Skin of body (tissue), 2 donors: ENCODE data around the gene C10orf105. TPM values are rescaled to one million over a fixed set of nuclear protein-coding genes. Genes with fewer than 3 reads are reported as not detected.

ENCODE experiments used
- DNase-seq: peaks from one replicate; lab custom pipeline; 2025; lab: John Stamatoyannopoulos, UW
- total RNA-seq: library from RNA; depleted of rRNA; stranded (reverse); fragments of >200 nt; gene quantifications from one replicate; pipeline ENCODE4 v1.2.3, GENCODE V29; 2014

C10orf105 gene
- total RNA-seq, 1 donor from 2014 or later, result under 0.01 TPM

- no peak for DNase-seq
These were observed 2.5 kb downstream of the C10orf105 start for GRCh38 chr10:71717056-71717455.

- DNase-seq, result no peak
These were observed 3.2 kb downstream of the C10orf105 start for GRCh38 chr10:71716426-71716825.

GRCh38 chr10:71715860-71716259 lies 3.7 kb downstream of the C10orf105 start:
- DNase-seq, result no peak

GRCh38 chr10:71715026-71715425 lies 4.6 kb downstream of the C10orf105 start:
- DNase-seq, result no peak

GRCh38 chr10:71714592-71714991 lies 5.0 kb downstream of the C10orf105 start:
- DNase-seq, result no peak

- no peak for DNase-seq
These were observed 5.6 kb downstream of the C10orf105 start for GRCh38 chr10:71714031-71714410.

- DNase-seq, result peak; percentile 79
These were observed 6.2 kb downstream of the C10orf105 start for GRCh38 chr10:71713135-71714030.

- no peak for DNase-seq
These were observed 6.9 kb downstream of the C10orf105 start for GRCh38 chr10:71712572-71713134.

GRCh38 chr10:71712170-71712569 lies 7.4 kb downstream of the C10orf105 start:
- DNase-seq, result no peak

- DNase-seq, result no peak
These were observed 8.4 kb downstream of the C10orf105 start for GRCh38 chr10:71711052-71711623.

GRCh38 chr10:71710519-71710918 lies 9.1 kb downstream of the C10orf105 start:
- no peak for DNase-seq

- DNase-seq, result no peak
These were observed 10.4 kb downstream of the C10orf105 start for GRCh38 chr10:71708897-71709882.

GRCh38 chr10:71708301-71708703 lies 11.3 kb downstream of the C10orf105 start:
- DNase-seq, result no peak

GRCh38 chr10:71707240-71707789 lies 12.3 kb downstream of the C10orf105 start:
- DNase-seq, result no peak

GRCh38 chr10:71706216-71707121 lies 13.1 kb downstream of the C10orf105 start:
- DNase-seq, result no peak

GRCh38 chr10:71705582-71705981 lies 14.0 kb downstream of the C10orf105 start:
- DNase-seq, result no peak

- no peak for DNase-seq
These were observed 14.8 kb downstream of the C10orf105 start for GRCh38 chr10:71704816-71705215.

- no peak for DNase-seq
These were observed 16.0 kb downstream of the C10orf105 start for GRCh38 chr10:71703577-71703976.

GRCh38 chr10:71701496-71702132 lies 18.0 kb downstream of the C10orf105 start:
- no peak for DNase-seq
